GM20000 (cell line): ENCODE measurements around the gene SEC11C.

ENCODE experiments used
- DNase-seq: peaks from one replicate; pipeline ENCODE4 v3.0.0; 2012; ENCODE audit warnings: low spot score
- CTCF ChIP-seq: IDR thresholded peaks from 2 replicates; pipeline ENCODE4 v1.5.1; 2012; ENCODE audit warnings: mild to moderate bottlenecking, control low read depth; ENCODE audit errors: extremely low read depth, missing control alignments

The SEC11C gene

DNA sequence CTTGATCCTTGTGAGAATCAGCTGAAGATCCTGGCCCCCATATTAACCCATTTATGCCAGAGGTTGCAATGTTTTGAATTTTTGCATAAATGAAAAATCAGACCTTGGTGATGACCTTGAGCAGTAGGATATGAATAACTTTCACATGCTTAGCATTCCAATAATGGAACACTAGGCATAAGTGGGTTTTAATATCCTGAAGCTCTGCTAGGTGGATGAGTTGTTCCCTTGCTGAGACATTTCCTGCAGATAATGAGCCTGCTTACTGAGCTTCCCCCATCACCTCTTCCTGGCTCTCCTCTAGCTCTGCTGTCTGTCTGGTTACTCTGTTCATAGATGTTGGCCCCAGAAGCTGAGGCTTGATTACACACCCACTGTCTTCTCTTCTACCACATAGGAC is 25.5 kb upstream of the SEC11C start:
- no peak for TF ChIP-seq CTCF
- no peak for DNase-seq

GRCh38 chr18:59123588-59124369 is 15.9 kb upstream of the SEC11C start:
- DNase-seq = no peak
- TF ChIP-seq CTCF = no peak

- no peak for DNase-seq
- TF ChIP-seq CTCF = no peak
These were observed 15.3 kb upstream of the SEC11C start for GRCh38 chr18:59124370-59124704.

DNA sequence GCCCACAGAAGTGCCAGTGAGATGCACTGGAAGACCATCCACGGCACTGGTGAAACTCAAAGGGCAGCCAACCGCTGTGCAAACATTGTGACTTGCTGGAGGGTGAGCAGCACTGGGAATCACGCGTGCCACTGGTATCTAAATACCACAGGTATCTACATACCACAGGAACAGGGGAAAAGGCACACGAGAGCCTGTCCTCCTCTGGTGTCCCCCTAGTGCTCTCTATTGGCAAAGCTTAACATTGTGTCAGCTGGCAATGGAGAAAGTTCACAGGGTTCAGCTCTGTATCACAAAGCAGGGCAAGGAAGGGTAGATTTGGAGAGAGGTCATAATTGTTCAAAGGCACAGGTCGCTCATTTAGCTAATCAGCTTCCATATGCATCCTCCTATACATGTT is 12.6 kb upstream of the SEC11C start:
- DNase-seq = no peak
- TF ChIP-seq CTCF = no peak

DNA sequence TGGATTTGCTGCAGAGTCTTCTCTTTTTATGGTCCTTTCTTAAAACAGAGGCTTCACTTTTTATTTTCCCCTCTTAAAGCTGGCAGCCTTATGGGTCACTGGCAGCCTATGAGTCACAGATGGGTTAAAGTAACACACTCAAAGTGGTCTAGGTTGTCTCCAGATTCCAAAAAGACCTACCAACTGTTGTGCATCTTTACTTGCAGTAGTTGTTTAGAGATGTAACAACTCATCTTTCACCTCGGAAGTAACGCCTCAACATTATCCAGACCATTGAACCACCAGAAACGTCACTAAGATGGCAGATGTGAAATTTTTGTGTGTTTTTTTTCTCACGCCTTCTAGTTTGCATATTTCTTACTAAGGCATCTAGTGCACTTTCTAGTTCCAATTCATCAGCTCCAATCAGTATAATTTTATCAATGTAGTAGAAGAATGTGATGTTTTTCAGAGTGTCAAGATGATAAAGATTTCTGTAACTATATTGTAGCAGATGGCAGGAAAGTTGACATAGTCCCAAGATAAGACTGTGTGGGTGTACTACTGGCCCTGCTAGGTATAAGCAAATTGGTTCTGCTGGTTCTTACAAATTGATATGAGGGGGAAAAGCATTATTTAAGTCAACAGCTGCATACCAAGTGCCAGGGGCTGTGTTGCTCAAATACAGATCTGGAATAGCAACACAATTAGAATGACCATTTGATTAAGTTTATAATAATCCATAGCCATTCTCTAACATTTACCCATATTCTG is 9.6 kb upstream of the SEC11C start:
- no peak for TF ChIP-seq CTCF

DNA sequence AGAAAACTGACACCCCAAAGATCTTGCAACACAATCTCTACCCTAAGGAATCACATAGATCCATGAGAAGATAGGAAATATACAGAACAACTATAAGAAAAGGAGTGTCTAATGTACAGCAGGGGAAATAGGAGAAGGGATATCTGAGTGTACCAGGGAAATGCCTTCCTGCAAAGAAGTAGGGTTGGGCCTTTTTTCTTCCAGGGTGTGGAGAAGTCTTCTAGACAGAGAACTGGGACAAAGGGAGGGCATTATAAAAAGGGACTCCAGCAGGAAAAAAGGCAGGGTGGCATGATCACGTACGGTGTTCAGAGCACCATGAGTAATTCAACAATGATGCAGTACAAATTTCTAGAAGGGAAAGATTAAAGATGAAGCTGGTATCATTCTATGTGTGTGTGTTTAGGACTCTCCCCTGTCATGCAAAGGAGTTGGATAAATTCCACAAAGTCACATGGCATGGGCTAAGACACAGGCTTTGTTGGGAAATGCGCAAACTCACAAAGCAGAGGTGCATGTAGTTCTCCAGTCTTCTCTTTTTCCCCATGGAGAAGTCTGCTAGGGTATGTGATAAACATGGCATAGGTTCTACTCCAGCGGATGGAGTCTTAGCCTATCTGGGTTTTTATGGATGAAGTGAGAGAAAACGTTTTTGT is 6.7 kb upstream of the SEC11C start:
- no peak for DNase-seq
- TF ChIP-seq CTCF = no peak

More for the DNA sequence above, 9.6 kb upstream of the SEC11C start:
- DNase-seq = no peak

- DNase-seq = peak; percentile 92
- no peak for TF ChIP-seq CTCF
These were observed 431 bp upstream of the SEC11C start for GRCh38 chr18:59139291-59139614.
